GM19324 (cell line): Measurements from ENCODE around the gene BAG5.

ENCODE experiments used
- ATAC-seq: cut with Tn5 transposase; IDR thresholded peaks from one replicate; pipeline ENCODE4 v1.9.1; 2021; ENCODE audit warnings: mild to moderate bottlenecking, moderate library complexity; ENCODE audit not compliant: unreplicated experiment, low FRiP score

The BAG5 gene

GRCh38 chr14:103547941-103548462, 14.5 kb downstream of the BAG5 start:
- ATAC-seq = no peak

DNA sequence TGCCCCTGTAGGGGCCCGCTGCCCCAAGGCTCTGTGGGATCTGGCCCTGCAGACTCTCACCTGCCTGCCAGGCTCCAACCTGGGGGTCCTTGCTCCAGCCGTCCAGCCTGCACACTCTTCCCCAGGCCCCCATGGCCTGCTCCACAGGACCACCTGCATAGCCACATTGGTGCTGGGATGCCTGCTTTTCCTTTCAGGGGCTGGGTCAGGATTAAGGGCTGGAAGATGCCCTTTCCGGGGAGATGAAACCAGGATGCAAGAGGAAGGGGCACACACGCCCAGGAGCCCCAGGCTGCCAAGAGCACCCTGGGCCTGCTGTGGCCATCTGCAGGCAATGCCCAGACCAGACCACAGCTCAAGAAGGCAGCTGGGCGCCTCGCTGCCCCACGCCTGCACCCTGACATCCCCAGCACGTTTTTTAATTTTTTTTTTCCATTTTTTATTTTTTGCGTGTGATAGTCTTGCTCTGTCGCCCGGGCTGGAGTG, 15.0 kb downstream of the BAG5 start:
- ATAC-seq = no peak

DNA sequence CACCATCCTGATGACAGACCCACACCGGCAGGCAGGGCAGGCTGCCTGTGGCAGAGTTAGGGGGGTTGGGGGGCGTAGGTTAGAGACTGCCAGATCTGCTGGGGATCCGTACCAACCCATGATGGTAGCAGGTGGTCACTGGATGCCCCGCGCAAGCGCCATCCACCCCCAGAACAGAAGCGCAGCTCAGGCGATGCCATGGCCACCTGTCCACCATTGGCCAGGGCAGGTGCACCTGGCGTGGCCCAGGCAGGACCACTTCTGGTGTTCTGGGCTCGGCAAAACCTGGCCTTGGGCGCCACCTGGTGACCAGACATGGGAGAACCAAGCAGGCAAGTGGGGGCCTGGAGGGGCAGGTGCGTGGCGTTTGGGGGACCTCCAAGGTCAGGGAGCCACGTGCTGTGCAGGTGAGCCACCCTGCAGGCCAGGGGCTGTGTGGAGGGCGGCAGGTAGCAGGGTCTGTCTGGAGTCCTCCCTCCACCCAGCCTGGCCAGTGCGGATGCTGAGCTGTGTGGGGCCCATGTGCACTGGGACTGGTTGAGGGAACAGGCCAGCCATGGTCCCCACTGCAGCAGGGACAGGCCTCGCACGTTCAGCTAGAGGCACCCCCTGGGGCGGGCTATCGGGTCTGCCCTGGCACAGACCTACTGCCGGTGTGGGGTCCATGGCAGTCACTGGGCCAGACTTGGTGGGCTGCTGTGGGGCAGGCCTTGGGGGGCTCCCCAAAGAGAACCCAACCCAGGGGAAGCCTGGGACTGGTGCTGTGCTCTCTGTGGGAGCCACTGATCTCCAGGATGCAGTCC, 15.6 kb downstream of the BAG5 start:
- no peak for ATAC-seq

DNA sequence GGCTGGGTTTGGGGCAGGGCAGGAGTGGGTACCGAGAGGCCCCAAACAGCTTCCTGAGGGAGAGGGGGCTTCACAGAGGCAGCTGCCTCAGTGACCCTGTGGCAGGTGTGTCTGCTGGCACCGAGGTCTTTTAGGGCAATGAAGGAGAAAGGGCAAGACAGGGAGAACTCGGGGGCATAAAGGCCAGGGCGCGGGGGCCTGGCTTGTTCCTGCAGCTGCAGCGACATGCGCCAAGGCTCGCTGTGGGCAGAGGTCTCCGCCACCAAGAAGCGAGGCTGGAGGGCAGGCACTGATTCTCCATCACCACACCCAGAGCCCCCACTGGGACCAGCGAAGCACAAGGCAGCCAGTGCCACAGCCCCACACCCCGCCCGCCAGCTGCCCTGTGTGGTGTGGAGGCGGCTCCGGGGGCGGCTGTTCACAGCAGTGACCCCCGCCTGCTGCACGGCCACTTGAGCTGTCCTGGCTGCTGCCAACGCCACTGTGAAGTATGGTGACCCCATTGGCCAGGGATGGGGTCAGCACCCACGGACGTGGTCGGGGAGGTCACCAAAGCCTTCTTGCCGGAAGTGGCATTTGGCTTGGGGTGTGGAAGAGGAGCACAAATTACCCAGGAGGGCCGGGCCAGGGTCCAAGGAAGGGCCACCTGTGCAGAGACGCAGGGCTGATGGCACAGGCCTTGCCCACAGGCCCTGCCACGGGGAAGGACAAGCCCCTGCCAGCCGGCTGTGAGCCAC, 16.4 kb downstream of the BAG5 start:
- ATAC-seq = no peak

GRCh38 chr14:103545219-103545914, 17.1 kb downstream of the BAG5 start:
- no peak for ATAC-seq

DNA sequence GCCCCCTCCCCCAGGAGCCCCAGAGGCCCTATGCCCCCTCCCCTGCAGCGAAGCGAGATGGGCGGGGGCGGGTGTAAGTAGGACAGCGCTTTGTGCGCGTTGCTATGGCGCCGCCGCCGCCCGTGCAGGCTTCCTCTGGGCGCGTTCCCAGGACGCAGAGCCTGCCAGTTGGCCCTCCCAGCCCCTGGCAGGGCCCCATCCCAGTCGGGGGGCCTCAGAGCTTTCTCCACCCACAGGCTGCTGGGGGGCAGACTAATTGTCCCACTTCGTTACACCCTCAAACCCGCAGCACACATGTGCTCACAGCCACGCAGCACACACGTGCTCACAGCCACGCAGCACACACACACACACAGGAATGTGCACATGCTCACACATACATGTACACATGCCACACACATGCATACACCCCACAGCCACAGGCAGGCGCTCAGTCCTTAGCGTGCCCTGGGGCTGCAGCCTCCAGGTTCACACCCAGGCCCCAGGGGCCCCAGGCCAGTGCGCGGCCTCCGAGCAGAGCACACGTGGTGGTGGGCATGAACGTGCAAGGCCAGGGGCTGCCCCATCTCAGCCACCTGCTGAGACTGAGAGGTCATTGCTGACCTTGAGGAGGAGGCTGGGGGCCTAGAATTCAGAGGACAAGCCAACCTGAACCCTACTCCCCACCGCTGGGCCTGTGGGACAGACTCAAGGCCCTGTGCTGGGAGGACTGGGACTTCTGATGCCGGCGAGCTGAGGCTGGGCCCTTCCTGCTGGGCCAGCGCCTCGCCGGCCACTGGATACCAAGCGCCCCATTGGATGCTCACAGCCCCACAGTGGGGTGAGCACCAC, 17.9 kb downstream of the BAG5 start:
- no peak for ATAC-seq

DNA sequence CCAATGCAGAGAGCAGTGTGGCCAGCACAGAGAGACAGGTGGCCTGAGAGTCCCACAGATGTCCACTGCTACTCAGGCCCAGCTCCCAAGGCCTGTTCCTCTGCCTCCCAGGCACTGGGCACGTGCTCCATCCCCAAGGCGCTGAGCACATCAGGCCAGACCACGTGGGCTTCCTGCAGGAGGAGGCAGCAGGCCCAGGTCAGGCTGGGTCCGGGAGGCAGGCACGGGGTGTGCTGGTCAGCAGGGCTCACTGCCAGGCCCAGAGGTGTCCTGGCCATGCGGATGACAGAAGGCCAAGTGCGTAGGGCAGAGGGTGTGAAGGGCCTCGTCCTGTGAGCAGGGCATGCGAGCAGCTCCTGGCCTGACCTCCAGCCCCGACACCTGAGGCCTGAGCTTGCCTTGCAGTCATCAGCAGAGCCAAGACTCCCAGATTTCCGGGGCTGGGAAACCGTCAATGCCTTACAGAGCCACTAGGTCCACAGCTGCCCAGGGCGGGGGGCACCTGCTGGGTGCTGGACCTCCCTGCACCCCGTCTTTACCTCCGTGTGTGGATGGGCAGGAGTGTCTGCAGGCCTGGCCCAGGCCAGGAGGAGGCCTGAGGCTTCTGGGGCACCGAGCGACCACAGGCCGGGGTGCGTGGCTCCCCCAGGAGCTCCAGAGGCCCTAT, 18.6 kb downstream of the BAG5 start:
- no peak for ATAC-seq

- no peak for ATAC-seq
Observed at GRCh38 chr14:103543140-103543539, 19.3 kb downstream of the BAG5 start.

- no peak for ATAC-seq
Observed at GRCh38 chr14:103542605-103543088, 19.8 kb downstream of the BAG5 start.

DNA sequence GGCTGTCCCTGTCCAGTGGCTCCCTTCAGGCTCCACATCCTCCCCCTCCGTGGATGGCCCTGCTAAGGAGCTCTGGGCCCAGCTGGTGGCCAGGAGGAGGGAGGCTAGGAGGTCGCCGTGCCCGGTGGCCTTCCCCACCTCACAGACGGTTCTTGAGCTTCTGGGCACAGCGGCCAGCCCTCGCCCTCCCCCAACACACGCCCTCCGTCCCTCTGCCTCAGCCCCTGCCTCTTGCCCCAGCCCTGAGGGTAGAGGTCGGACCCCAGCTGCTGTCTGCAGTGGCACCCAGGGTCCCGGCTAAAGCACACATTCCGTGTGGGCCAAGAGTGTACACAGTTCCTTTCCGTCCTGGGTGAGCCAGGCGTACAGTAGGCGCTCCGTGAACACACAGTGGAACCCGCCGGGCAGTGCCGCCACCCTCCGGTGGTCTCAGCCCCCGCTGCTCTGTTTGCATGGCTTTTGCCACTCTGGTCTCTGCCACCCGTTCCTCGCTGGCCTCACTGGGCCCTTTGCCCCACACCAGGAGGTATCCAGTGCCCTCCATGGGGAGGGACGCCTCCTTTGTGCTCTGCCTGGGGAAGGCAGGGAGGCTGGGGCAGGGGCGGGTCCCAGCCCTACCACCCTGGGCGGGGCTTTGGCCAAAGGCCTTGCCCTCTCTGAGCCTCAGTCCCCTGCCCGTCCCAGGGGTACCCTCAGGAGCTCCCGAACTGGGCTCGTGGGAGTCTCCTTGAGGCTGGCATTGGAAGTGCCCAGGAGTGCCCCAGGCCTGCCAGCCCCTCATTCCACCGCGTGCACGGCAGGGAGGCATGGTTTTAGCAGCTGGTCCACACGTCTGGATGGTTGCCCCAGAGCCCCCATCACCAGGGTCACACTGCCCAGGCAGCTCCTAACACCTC, 20.5 kb downstream of the BAG5 start:
- no peak for ATAC-seq

GRCh38 chr14:103540821-103541708, 21.4 kb downstream of the BAG5 start:
- ATAC-seq = no peak

DNA sequence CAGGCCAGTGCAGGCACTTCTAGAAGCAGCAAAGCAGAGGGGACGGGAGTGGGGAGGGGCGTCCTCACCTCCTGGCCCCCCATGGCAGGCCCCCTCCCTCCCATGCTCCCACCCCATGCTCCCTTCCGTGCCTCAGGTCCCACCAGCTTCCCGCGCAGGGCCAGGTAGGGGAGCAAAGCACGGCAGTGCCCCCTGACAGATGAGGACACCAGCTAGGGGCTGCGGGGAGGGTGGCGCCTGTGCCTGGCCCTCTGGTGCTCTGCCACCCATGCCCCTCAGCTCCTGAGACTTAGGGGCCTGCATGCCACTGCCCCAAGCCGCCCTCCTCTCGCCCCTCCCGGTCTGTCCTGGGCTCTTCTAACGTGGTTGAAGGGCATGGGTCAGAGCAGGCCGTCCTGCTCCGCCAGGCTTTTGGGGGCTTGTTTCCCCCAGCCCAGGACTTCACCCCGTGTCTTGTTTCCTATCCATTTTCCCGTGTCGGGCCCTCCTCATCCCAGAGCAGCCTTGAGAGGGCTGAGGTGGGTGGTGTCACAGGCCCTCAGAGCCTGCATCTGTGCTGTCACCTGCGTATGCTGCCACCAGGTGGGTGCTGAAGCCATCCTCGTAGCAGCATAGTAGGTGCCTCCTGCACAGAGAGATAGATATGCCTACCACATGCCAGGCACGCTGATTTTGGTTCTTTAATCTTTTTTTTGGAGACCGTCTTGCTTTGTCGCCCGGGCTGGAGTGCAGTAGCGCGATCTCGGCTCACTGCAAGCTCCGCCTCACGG, 23.2 kb downstream of the BAG5 start:
- no peak for ATAC-seq

- ATAC-seq = no peak
Observed at GRCh38 chr14:103538291-103539055, 24.0 kb downstream of the BAG5 start.

- no peak for ATAC-seq
Observed at GRCh38 chr14:103537175-103537990, 25.1 kb downstream of the BAG5 start.

DNA sequence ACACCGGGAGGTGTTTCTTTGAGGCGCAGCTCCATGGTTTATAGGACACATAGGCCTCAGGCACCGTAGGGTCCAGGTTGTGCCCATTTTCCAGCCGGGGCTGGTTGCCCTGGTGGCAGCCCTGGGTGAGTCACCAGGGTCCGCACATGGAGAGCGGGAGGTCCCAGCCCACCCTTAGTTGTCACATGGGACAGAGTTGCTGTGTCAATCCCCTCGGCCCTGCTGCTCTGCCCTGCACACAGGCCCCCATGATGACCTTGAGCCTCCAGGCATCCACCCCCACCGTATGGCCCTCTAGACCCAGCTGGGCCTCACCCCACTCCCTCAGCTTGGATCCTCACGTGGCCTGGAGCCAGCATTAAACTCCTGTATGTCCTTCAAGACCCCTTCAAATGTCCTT, 25.8 kb downstream of the BAG5 start:
- ATAC-seq = no peak
